Breast epithelium (tissue), 3 donors: Measurements from ENCODE around the gene GP1BA.

Experiments used
- CTCF ChIP-seq, 3 donors: fragments of 450-650 bp; IDR thresholded peaks; one replicate each; pipeline ENCODE4 v1.5.1; 2016 to 2017; ENCODE audit warnings: antibody characterized with exemption in 3 of 3, mild to moderate bottlenecking in 3 of 3, moderate library complexity in 3 of 3
- POLR2A ChIP-seq: fragments of 450-650 bp; IDR thresholded peaks from one replicate; pipeline ENCODE4 v1.6.1; 2016; ENCODE audit warnings: antibody characterized with exemption, mild to moderate bottlenecking, moderate library complexity

GRCh38 chr17:4960279-4960922 lies 28.3 kb downstream of the GP1BA start:
- TF ChIP-seq CTCF (IDR thresholded peaks at IDR 0.05) (no peak), POLR2A (no peak)
